Osteoblast (primary cell): ENCODE measurements around the gene THPO. TPM values are rescaled to one million over a fixed set of nuclear protein-coding genes. Genes with fewer than 3 reads are reported as not detected.

ENCODE experiments used
- DNase-seq: peaks from one replicate; pipeline ENCODE4 v3.0.0; 2011; ENCODE audit warnings: low spot score, mixed read lengths; ENCODE audit not compliant: insufficient read length; ENCODE audit errors: missing footprints
- H2AFZ ChIP-seq: 2 replicates; pipeline ENCODE4 v1.6.0; 2011; ENCODE audit warnings: mild to moderate bottlenecking, low read length
- H3K27ac ChIP-seq: 2 replicates; pipeline ENCODE4 v1.5.1; 2011; ENCODE audit warnings: mild to moderate bottlenecking, low read depth, low read length, moderate library complexity
- H3K27me3 ChIP-seq: 2 replicates; pipeline ENCODE4 v1.6.0; 2012; ENCODE audit warnings: mild to moderate bottlenecking, control low read depth, inconsistent platforms, low read length, moderate library complexity; ENCODE audit not compliant: insufficient read depth
- H3K36me3 ChIP-seq: 2 replicates; pipeline ENCODE4 v1.5.1; 2011; ENCODE audit warnings: mild to moderate bottlenecking, low read length, control low read depth, moderate library complexity; ENCODE audit not compliant: insufficient read depth
- H3K4me1 ChIP-seq: 2 replicates; pipeline ENCODE4 v1.5.1; 2011; ENCODE audit warnings: mild to moderate bottlenecking, low read length, control low read depth, moderate library complexity; ENCODE audit not compliant: insufficient read depth
- H3K4me2 ChIP-seq: 2 replicates; pipeline ENCODE4 v1.6.0; 2011; ENCODE audit warnings: mild to moderate bottlenecking, low read length; ENCODE audit not compliant: insufficient read depth
- H3K4me3 ChIP-seq: fragments of 200-600 bp; sonication (generic); 3 replicates; pipeline ENCODE4 v1.5.1; 2012; ENCODE audit warnings: mild to moderate bottlenecking, low read length, inconsistent platforms; ENCODE audit not compliant: insufficient read depth
- H3K79me2 ChIP-seq: 2 replicates; pipeline ENCODE4 v1.6.0; 2012; ENCODE audit warnings: mild to moderate bottlenecking, low read length, control low read depth, inconsistent platforms; ENCODE audit not compliant: insufficient read depth
- H3K9me3 ChIP-seq: 2 replicates; pipeline ENCODE4 v1.5.1; 2011; ENCODE audit warnings: low read depth, low read length, control low read depth
- H4K20me1 ChIP-seq: 2 replicates; pipeline ENCODE4 v1.6.0; 2012; ENCODE audit warnings: mild to moderate bottlenecking, low read length, control low read depth; ENCODE audit not compliant: insufficient read depth
- total RNA-seq: library from RNA; depleted of rRNA; stranded (reverse); fragments of >200 nt; gene quantifications from 2 replicates; pipeline ENCODE4 v1.2.3, GENCODE V29; 2012
- TF ChIP-seq, protein P1 (sequence below): IDR thresholded peaks from 2 replicates; pipeline ENCODE4 v1.5.1; 2011; ENCODE audit warnings: mild to moderate bottlenecking, low read depth, low read length, moderate library complexity; ENCODE audit errors: extremely low read depth

Gene THPO
- total RNA-seq, 1 donor = not detected

DNA sequence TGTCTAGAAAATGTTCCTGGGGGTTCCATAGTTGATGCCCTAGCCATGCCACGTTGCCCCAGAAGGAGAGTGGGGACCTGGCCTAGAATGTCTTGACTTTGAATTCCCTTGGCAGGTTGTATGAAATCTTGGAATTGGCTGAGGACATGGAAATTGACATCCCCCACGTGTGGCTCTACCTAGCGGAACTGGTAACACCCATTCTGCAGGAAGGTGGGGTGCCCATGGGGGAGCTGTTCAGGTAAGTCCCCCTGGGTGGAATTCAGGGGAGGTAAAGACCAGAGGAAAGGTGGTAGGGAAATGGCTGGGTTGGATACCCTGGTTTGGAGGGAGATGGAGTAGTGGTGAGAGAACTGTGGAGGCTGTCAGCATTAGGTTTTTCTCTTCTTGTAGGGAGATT, 49.5 kb downstream of the THPO start:
- H3K36me3 ChIP-seq = peaks cover 98% of the 10 kb centered on the region
- no peaks in the 10 kb centered on the region for H3K27me3 ChIP-seq
- H4K20me1 ChIP-seq = peaks cover 71% of the 10 kb centered on the region
- TF ChIP-seq, protein P1, sequence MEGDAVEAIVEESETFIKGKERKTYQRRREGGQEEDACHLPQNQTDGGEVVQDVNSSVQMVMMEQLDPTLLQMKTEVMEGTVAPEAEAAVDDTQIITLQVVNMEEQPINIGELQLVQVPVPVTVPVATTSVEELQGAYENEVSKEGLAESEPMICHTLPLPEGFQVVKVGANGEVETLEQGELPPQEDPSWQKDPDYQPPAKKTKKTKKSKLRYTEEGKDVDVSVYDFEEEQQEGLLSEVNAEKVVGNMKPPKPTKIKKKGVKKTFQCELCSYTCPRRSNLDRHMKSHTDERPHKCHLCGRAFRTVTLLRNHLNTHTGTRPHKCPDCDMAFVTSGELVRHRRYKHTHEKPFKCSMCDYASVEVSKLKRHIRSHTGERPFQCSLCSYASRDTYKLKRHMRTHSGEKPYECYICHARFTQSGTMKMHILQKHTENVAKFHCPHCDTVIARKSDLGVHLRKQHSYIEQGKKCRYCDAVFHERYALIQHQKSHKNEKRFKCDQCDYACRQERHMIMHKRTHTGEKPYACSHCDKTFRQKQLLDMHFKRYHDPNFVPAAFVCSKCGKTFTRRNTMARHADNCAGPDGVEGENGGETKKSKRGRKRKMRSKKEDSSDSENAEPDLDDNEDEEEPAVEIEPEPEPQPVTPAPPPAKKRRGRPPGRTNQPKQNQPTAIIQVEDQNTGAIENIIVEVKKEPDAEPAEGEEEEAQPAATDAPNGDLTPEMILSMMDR = no peak
- no peak overlapping the region for H3K4me3 ChIP-seq
- H3K9me3 ChIP-seq = no peaks in the 10 kb centered on the region
- peaks cover 18% of the 10 kb centered on the region for H3K4me1 ChIP-seq
- peak overlapping the region; percentile 42 for H3K27ac ChIP-seq
- H3K4me2 ChIP-seq = no peak overlapping the region
- H3K79me2 ChIP-seq = peaks cover 87% of the 10 kb centered on the region
- peak; percentile 80 for DNase-seq
- H2AFZ ChIP-seq = no peak overlapping the region

DNA sequence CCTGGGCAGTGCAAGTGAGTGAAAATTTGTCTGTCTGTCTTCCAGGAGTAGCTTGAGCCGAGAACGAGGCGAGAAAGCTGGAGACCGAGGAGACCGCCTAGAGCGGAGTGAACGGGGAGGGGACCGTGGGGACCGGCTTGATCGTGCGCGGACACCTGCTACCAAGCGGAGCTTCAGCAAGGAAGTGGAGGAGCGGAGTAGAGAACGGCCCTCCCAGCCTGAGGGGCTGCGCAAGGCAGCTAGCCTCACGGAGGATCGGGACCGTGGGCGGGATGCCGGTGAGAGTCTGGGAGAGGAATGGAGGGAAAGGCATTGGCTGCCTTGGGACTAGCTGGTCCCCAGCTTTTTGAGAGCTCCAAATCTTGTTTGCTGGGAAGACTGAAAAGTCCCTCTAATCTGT, 50.8 kb downstream of the THPO start:
- peak; percentile 47 for DNase-seq
- Histone ChIP-seq H3K4me1 (peaks cover 6% of the 10 kb centered on the region), H2AFZ (no peak overlapping the region), H3K36me3 (peaks cover 98% of the 10 kb centered on the region), H4K20me1 (peaks cover 68% of the 10 kb centered on the region), H3K9me3 (no peaks in the 10 kb centered on the region), H3K4me2 (no peak overlapping the region), H3K27ac (no peak overlapping the region), H3K4me3 (no peak overlapping the region), H3K27me3 (no peaks in the 10 kb centered on the region), H3K79me2 (peaks cover 87% of the 10 kb centered on the region)
- TF ChIP-seq, protein P1 = no peak

DNA sequence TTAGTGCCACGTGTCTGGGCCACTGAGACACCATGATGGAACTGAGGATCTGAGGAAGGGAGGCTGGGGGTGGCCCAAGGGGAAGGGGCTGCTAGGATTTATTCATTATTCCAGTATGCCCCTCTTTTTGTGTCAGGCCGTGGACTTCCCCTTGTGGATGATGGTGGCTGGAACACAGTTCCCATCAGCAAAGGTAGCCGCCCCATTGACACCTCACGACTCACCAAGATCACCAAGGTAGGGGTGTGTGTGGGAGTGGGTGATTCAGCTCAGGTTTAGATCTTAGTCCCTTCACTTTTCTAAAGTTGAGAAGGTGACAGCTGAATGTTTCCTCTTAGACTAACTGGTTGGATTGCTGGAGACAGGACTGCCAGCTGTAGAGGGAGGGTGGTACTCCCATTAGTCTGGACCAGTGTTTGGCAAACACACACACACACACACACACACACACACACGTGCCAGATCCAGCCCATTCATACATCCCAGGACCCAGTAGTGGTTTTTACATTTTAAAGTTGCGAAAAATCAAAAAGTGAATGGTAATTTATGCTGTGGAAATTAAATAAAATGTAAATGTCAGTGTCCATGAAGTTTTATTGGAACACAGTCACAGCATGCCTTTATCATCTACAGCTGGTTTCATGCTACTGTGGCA, 52.2 kb downstream of the THPO start:
- TF ChIP-seq, protein P1 = no peak
- Histone ChIP-seq H3K27me3 (no peaks in the 10 kb centered on the region), H4K20me1 (peaks cover 69% of the 10 kb centered on the region), H2AFZ (no peak overlapping the region), H3K4me3 (no peak overlapping the region), H3K4me1 (peaks cover 4% of the 10 kb centered on the region), H3K36me3 (peaks cover 98% of the 10 kb centered on the region), H3K4me2 (no peak overlapping the region), H3K27ac (no peak overlapping the region), H3K79me2 (peaks cover 87% of the 10 kb centered on the region), H3K9me3 (no peaks in the 10 kb centered on the region)
- peak; percentile 65 for DNase-seq

DNA sequence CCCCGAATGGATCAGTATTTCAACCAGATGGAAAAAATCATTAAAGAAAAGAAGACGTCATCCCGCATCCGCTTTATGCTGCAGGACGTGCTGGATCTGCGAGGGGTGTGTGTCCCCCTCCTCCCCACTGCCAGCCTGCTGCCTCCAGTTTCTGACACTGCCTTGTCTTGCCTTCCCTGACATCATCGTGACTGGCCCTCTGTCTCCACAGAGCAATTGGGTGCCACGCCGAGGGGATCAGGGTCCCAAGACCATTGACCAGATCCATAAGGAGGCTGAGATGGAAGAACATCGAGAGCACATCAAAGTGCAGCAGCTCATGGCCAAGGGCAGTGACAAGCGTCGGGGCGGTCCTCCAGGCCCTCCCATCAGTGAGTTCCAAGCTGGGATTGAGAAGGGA, 52.7 kb downstream of the THPO start:
- TF ChIP-seq, protein P1 = no peak
- Histone ChIP-seq H3K79me2 (peaks cover 93% of the 10 kb centered on the region), H3K27me3 (no peaks in the 10 kb centered on the region), H3K4me3 (no peak overlapping the region), H2AFZ (no peak overlapping the region), H3K4me2 (no peak overlapping the region), H3K27ac (no peak overlapping the region), H3K36me3 (peaks cover 100% of the 10 kb centered on the region), H3K4me1 (peaks cover 10% of the 10 kb centered on the region), H4K20me1 (peaks cover 75% of the 10 kb centered on the region), H3K9me3 (no peaks in the 10 kb centered on the region)
- peak; percentile 61 for DNase-seq
